Immature natural killer cell (primary cell): ENCODE data around the gene SYCE1. TPM values are rescaled to one million over a fixed set of nuclear protein-coding genes. Genes with fewer than 3 reads are reported as not detected.
A peak's percentile ranks its signal among the peaks of the same experiment; 100 is the strongest.
"Not testable (repeated sequence)": the region's sequence is repeated elsewhere in the genome, so short reads cannot be mapped to it uniquely, and the experiment has no call there.

Source experiments
- DNase-seq, 3 donors: peaks; one replicate each; pipeline ENCODE4 v3.0.0; 2022; ENCODE audit warnings: mixed read lengths in 1 of 3
- H3K27ac Mint-ChIP-seq, 6 donors: one replicate each; pipeline ENCODE4 v1.8.0; 2020; ENCODE audit warnings: mixed read lengths in 6 of 6, mild to moderate bottlenecking in 5 of 6, inconsistent platforms in 4 of 6, moderate library complexity in 3 of 6
- H3K27me3 Mint-ChIP-seq, 3 donors: one replicate each; pipeline ENCODE4 v1.8.0; 2020 to 2021; ENCODE audit warnings: low read depth in 3 of 3, mild to moderate bottlenecking in 3 of 3, mixed read lengths in 3 of 3, moderate library complexity in 3 of 3, inconsistent platforms in 1 of 3
- H3K36me3 Mint-ChIP-seq, 3 donors: one replicate each; pipeline ENCODE4 v1.8.0; 2020; ENCODE audit warnings: mixed read lengths in 3 of 3, inconsistent platforms in 2 of 3, mild to moderate bottlenecking in 2 of 3
- H3K4me1 Mint-ChIP-seq, 2 donors: one replicate each; pipeline ENCODE4 v1.8.0; 2020; ENCODE audit warnings: inconsistent platforms in 2 of 2, mild to moderate bottlenecking in 2 of 2, mixed read lengths in 2 of 2, moderate library complexity in 1 of 2
- H3K4me3 Mint-ChIP-seq, 5 donors: one replicate each; pipeline ENCODE4 v1.8.0; 2020; ENCODE audit warnings: mild to moderate bottlenecking in 5 of 5, mixed read lengths in 5 of 5, inconsistent platforms in 3 of 5, moderate library complexity in 3 of 5
- H3K9me3 Mint-ChIP-seq, 6 donors: one replicate each; pipeline ENCODE4 v1.8.0; 2020; ENCODE audit warnings: mild to moderate bottlenecking in 6 of 6, mixed read lengths in 6 of 6, inconsistent platforms in 4 of 6, moderate library complexity in 3 of 6
- polyA plus RNA-seq, 3 donors: library from polyadenylated mRNA; unstranded; fragments of 300-500 nt; fragmentation: Illumina TruSeq; gene quantifications; one replicate each; pipeline ENCODE4 v1.2.3, GENCODE V29; 2021

The SYCE1 gene
- polyA plus RNA-seq, 3 donors from 2014 or later: 0.25 to 0.48 TPM; not detected in 1

- peaks cover 9 to 14% (median 10%) of the 10 kb centered on the region in 6 donors for H3K9me3 Mint-ChIP-seq
- peaks cover 4 to 8% (median 6%) of the 10 kb centered on the region in 3 donors for H3K27me3 Mint-ChIP-seq
- H3K4me1 Mint-ChIP-seq: peaks cover 13 to 22% of the 10 kb centered on the region in 2 donors
- peak; percentile 82 to 86 (median 83) for DNase-seq
- H3K4me3 Mint-ChIP-seq: peak overlapping the region; percentile 52 to 70 (median 58)
- peaks cover 0 to 6% (median 5%) of the 10 kb centered on the region in 3 donors for H3K36me3 Mint-ChIP-seq
- H3K27ac Mint-ChIP-seq: peak overlapping the region in 3 of 6 donors; percentile 7 to 36 (median 24)
These were observed 45.1 kb downstream of the SYCE1 start for GRCh38 chr10:133520193-133520738.

- not testable (repeated sequence) for H3K36me3 Mint-ChIP-seq, H3K4me3 Mint-ChIP-seq, DNase-seq, H3K27ac Mint-ChIP-seq
- H3K27me3 Mint-ChIP-seq: peaks cover 2 to 12% (median 10%) of the 10 kb centered on the region in 3 donors
- peaks cover 13 to 22% of the 10 kb centered on the region in 2 donors for H3K4me1 Mint-ChIP-seq
- H3K9me3 Mint-ChIP-seq: peaks cover 6 to 11% (median 7%) of the 10 kb centered on the region in 6 donors
These were observed 46.9 kb downstream of the SYCE1 start for GRCh38 chr10:133518517-133518916.

GRCh38 chr10:133516057-133516456, 49.3 kb downstream of the SYCE1 start:
- peaks cover 0 to 5% (median 0%) of the 10 kb centered on the region in 3 donors for H3K36me3 Mint-ChIP-seq
- H3K4me3 Mint-ChIP-seq: no peak overlapping the region
- H3K27me3 Mint-ChIP-seq: peaks cover 0 to 13% (median 12%) of the 10 kb centered on the region in 3 donors
- peaks cover 13 to 21% of the 10 kb centered on the region in 2 donors for H3K4me1 Mint-ChIP-seq
- peaks cover 0 to 3% (median 0%) of the 10 kb centered on the region in 6 donors for H3K9me3 Mint-ChIP-seq
- H3K27ac Mint-ChIP-seq: no peak overlapping the region
- DNase-seq: no peak

GRCh38 chr10:133515471-133515870, 49.9 kb downstream of the SYCE1 start:
- H3K27me3 Mint-ChIP-seq: peaks cover 0 to 13% (median 12%) of the 10 kb centered on the region in 3 donors

GRCh38 chr10:133511907-133512528, 53.4 kb downstream of the SYCE1 start:
- DNase-seq: no peak
- H3K27ac Mint-ChIP-seq: no peak overlapping the region
- peaks cover 2 to 23% (median 11%) of the 10 kb centered on the region in 3 donors for H3K27me3 Mint-ChIP-seq
- no peak overlapping the region for H3K4me3 Mint-ChIP-seq
- no peaks in the 10 kb centered on the region for H3K4me1 Mint-ChIP-seq
- H3K9me3 Mint-ChIP-seq: peaks cover 0 to 12% (median 7%) of the 10 kb centered on the region in 6 donors
- peaks cover 8 to 13% (median 9%) of the 10 kb centered on the region in 3 donors for H3K36me3 Mint-ChIP-seq

More at GRCh38 chr10:133515471-133515870, 49.9 kb downstream of the SYCE1 start:
- Mint-ChIP-seq H3K27ac (no peak overlapping the region), H3K4me3 (no peak overlapping the region), H3K9me3 (peaks cover 0 to 3% (median 0%) of the 10 kb centered on the region in 6 donors), H3K4me1 (peaks cover 9 to 15% of the 10 kb centered on the region in 2 donors), H3K36me3 (peaks cover 0 to 5% (median 0%) of the 10 kb centered on the region in 3 donors)
- DNase-seq: no peak

- H3K4me3 Mint-ChIP-seq: no peak overlapping the region
- no peak for DNase-seq
- H3K27ac Mint-ChIP-seq: no peak overlapping the region
- H3K36me3 Mint-ChIP-seq: peaks cover 8 to 13% (median 9%) of the 10 kb centered on the region in 3 donors
- no peaks in the 10 kb centered on the region for H3K4me1 Mint-ChIP-seq
- peaks cover 0 to 12% (median 7%) of the 10 kb centered on the region in 6 donors for H3K9me3 Mint-ChIP-seq
- H3K27me3 Mint-ChIP-seq: peaks cover 2 to 22% (median 12%) of the 10 kb centered on the region in 3 donors
These were observed 54.0 kb downstream of the SYCE1 start for GRCh38 chr10:133511408-133511807.

- Mint-ChIP-seq H3K27ac (no peak overlapping the region), H3K27me3 (peaks cover 2 to 22% (median 11%) of the 10 kb centered on the region in 3 donors)
These were observed 55.7 kb downstream of the SYCE1 start for GRCh38 chr10:133509700-133510099.

More at GRCh38 chr10:133509700-133510099, 55.7 kb downstream of the SYCE1 start:
- H3K36me3 Mint-ChIP-seq: peaks cover 8 to 13% (median 9%) of the 10 kb centered on the region in 3 donors
- peaks cover 0 to 12% (median 7%) of the 10 kb centered on the region in 6 donors for H3K9me3 Mint-ChIP-seq
- H3K4me1 Mint-ChIP-seq: no peaks in the 10 kb centered on the region
- no peak for DNase-seq
- no peak overlapping the region for H3K4me3 Mint-ChIP-seq

Other genes with a start within 250 kb of the SYCE1 start
- gene CALY, start 228.7 kb downstream of the SYCE1 start, polyA plus RNA-seq: not detected
- not detected for gene PRAP1, start 218.2 kb downstream of the SYCE1 start, polyA plus RNA-seq
- 10 to 100 TPM; 12.3 to 28.7 (median 17.5) TPM for gene FUOM, start 207.6 kb downstream of the SYCE1 start, polyA plus RNA-seq
- gene ECHS1, start 192.2 kb downstream of the SYCE1 start, polyA plus RNA-seq: 100 to 1,000 TPM in 2 of 3 donors, 10 to 100 TPM in 1; 91.2 to 134 (median 118) TPM
- 10 to 100 TPM; 10.5 to 13.0 (median 11.0) TPM for gene PAOX, start 186.3 kb downstream of the SYCE1 start, polyA plus RNA-seq
- gene MTG1, start 171.4 kb downstream of the SYCE1 start, polyA plus RNA-seq: 10 to 100 TPM; 45.5 to 60.3 (median 58.3) TPM
- gene SPRN, start 141.0 kb downstream of the SYCE1 start, polyA plus RNA-seq: under 1 TPM in 2 of 3 donors, not detected in 1; 0.30 to 0.37 TPM
- under 1 TPM in 2 of 3 donors, not detected in 1; 0.20 to 0.74 TPM for gene SCART1, start 111.6 kb downstream of the SYCE1 start, polyA plus RNA-seq
- gene CYP2E1, start 38.2 kb downstream of the SYCE1 start, polyA plus RNA-seq: 1 to 10 TPM in 1 of 3 donors, under 1 TPM in 1, not detected in 1; 0.18 to 1.5 TPM
- gene FRG2B, start 61.2 kb upstream of the SYCE1 start, polyA plus RNA-seq: not detected